HL-60/S4 (cell line): ENCODE measurements around the gene GDE1.
"Not testable (repeated sequence)": the region's sequence is repeated elsewhere in the genome, so short reads cannot be mapped to it uniquely, and the experiment has no call there.

Experiments
- in situ Hi-C: fragments of 300-500 bp; cut with MboI; formaldehyde crosslinking; loops from 2 replicates; pipeline ENCODE4 v1.14.3; 2022; ENCODE audit warnings: low sequenced_read_pairs

GDE1 gene

GRCh38 chr16:19521471-19522396, at the start of gene GDE1:
GDE1 (minus strand) TSS chr16:19522098; CDS start chr16:19521964, 134 bp downstream.
- in situ Hi-C loops, result no loop called here

- in situ Hi-C loops, result no loop called here
Observed at GRCh38 chr16:19567560-19567959, 45.7 kb upstream of the GDE1 start.

- in situ Hi-C loops, result no loop called here
Observed at GRCh38 chr16:19566362-19566761, 44.5 kb upstream of the GDE1 start.

- in situ Hi-C loops, result no loop called here
Observed at GRCh38 chr16:19563377-19563776, 41.5 kb upstream of the GDE1 start.

GRCh38 chr16:19560078-19560477, 38.2 kb upstream of the GDE1 start:
- in situ Hi-C loops, result no loop called here

- in situ Hi-C loops, result no loop called here
Observed at GRCh38 chr16:19559242-19559910, 37.5 kb upstream of the GDE1 start.

- in situ Hi-C loops, result no loop called here
Observed at GRCh38 chr16:19555938-19556771, 34.3 kb upstream of the GDE1 start.

- in situ Hi-C loops, result no loop called here
Observed at GRCh38 chr16:19555186-19555937, 33.5 kb upstream of the GDE1 start, which contains the start of gene VPS35L. VPS35L (plus strand) TSS chr16:19555703; CDS start chr16:19555730, 27 bp downstream.

- in situ Hi-C loops, result no loop called here
Observed at GRCh38 chr16:19549673-19550072, 27.8 kb upstream of the GDE1 start.

GRCh38 chr16:19548144-19548543, 26.2 kb upstream of the GDE1 start:
- in situ Hi-C loops, result no loop called here

- in situ Hi-C loops, result not testable (repeated sequence)
Observed at GRCh38 chr16:19543278-19543996, 21.5 kb upstream of the GDE1 start.

GRCh38 chr16:19542138-19542821, 20.4 kb upstream of the GDE1 start:
- in situ Hi-C loops, result no loop called here

- in situ Hi-C loops, result no loop called here
Observed at GRCh38 chr16:19540241-19540970, 18.5 kb upstream of the GDE1 start.

- in situ Hi-C loops, result no loop called here
Observed at GRCh38 chr16:19532601-19533000, 10.7 kb upstream of the GDE1 start.

GRCh38 chr16:19528666-19529065, 6.8 kb upstream of the GDE1 start:
- in situ Hi-C loops, result no loop called here

GRCh38 chr16:19527161-19527560, 5.3 kb upstream of the GDE1 start:
- in situ Hi-C loops, result no loop called here

- in situ Hi-C loops, result no loop called here
Observed at GRCh38 chr16:19525385-19525723, 3.5 kb upstream of the GDE1 start.

- in situ Hi-C loops, result no loop called here
Observed at GRCh38 chr16:19524616-19525384, 2.9 kb upstream of the GDE1 start.
